Measurements from ENCODE around the gene EFNB1. TPM values are rescaled to one million over a fixed set of nuclear protein-coding genes. Genes with fewer than 3 reads are reported as not detected.
A peak's percentile ranks its signal among the peaks of the same experiment; 100 is the strongest.

Gene EFNB1
- total RNA-seq, 2 donors from 2014 or later, result 2.8 to 4.1 TPM

DNA sequence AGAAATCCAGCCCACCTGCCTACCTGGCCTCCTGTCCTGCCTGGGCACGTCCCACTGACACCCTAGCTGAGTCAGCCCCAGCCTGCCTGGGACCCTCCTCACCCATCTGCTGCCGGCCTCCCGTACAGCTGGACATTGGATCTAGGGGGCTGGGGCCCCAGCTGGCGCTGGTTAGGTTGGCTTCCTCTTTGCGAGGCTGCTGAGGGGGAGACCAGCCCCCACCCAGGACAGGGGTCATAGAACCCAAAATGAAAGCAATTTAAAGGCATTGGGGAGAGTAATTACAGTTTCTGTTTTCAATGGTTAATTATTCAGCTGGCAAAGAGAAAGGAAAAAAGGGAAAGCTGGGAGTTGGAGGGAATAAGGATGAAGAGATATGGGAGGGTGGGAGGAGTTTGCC, 15.8 kb downstream of the EFNB1 start:
- no peak overlapping the region for H3K4me3 Mint-ChIP-seq
- H3K36me3 Mint-ChIP-seq (ENCODE audit: low read depth), result peaks cover 7% of the 10 kb centered on the region
- H3K27me3 Mint-ChIP-seq, result no peaks in the 10 kb centered on the region
- no peaks in the 10 kb centered on the region for H3K9me3 Mint-ChIP-seq
- H3K4me1 Mint-ChIP-seq, result no peaks in the 10 kb centered on the region
- no peak overlapping the region for H3K27ac Mint-ChIP-seq
- no peak for ATAC-seq (replicated peaks)

GRCh38 chrX:68846536-68846935, 17.7 kb downstream of the EFNB1 start:
- Mint-ChIP-seq H3K36me3 (ENCODE audit: low read depth) (no peaks in the 10 kb centered on the region), H3K27ac (no peak overlapping the region), H3K4me3 (no peak overlapping the region), H3K9me3 (no peaks in the 10 kb centered on the region), H3K4me1 (no peaks in the 10 kb centered on the region), H3K27me3 (no peaks in the 10 kb centered on the region)
- no peak for ATAC-seq (replicated peaks)

GRCh38 chrX:68847172-68847571, 18.4 kb downstream of the EFNB1 start:
- Mint-ChIP-seq H3K27me3 (no peaks in the 10 kb centered on the region), H3K36me3 (ENCODE audit: low read depth) (no peaks in the 10 kb centered on the region)
- no peak for ATAC-seq (replicated peaks)

DNA sequence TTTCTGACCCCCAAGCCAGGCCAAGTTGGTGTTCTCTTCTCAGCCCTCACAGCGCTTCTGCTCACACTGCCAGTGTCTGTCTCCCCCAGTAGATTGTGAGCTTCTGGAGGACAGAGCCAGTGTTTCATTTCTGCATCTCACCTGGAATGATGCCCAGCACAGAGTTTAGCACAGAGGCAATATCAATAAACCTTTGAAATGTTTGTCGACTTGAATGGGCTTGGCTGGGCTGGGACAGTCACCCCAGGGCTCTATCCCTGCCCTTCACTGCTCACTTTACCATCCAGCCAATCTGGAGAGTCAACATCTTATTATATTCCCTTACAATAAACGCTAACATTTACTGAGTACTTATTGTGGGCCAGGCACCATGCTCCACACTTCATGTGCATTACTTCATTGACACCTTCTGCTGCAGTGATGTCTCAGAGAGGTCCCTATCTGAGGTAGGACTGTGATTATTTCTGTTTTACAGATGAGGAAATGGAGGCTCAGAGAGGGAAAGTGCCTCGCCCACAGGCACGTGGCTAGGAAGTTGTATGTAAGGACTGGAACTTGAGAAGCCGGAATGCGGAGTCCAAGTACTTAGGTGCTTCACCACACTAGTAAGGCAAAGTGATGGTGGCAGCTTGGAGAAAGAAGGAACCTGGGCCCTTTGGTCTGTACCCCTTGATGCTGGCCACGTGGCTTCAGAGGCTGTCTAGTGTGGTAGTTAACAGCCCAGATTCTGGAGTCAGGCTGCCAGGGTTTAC, 19.5 kb downstream of the EFNB1 start:
- no peak for ATAC-seq (replicated peaks)
- H3K4me1 Mint-ChIP-seq, result no peaks in the 10 kb centered on the region

More at GRCh38 chrX:68847172-68847571, 18.4 kb downstream of the EFNB1 start:
- Mint-ChIP-seq H3K4me1 (no peaks in the 10 kb centered on the region), H3K4me3 (no peak overlapping the region), H3K9me3 (no peaks in the 10 kb centered on the region), H3K27ac (no peak overlapping the region)

DNA sequence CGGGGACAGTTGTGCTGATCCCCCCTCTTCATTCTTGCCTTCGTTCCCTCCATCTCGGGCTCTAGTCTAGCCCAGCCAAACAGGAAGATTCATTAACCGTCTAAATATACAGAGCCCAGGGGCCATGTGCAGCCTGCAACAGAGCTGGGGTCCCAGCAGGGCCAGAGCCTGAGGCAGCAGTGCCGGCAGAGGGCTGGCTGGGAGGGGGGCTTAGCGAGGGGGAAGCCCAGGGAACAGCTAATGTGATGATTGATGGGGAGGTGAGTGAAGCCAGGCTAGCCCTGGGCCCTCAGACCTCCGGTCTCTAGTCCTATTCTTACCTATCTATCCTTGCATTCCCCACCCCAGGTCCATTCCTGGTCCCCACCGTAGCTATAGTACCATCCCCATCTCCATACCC, 22.3 kb downstream of the EFNB1 start:
- Mint-ChIP-seq H3K27ac (no peak overlapping the region), H3K27me3 (no peaks in the 10 kb centered on the region), H3K36me3 (ENCODE audit: low read depth) (no peaks in the 10 kb centered on the region), H3K4me1 (no peaks in the 10 kb centered on the region), H3K4me3 (no peak overlapping the region), H3K9me3 (no peaks in the 10 kb centered on the region)
- no peak for ATAC-seq (replicated peaks)

More for the DNA sequence above, 19.5 kb downstream of the EFNB1 start:
- no peaks in the 10 kb centered on the region for H3K9me3 Mint-ChIP-seq
- H3K36me3 Mint-ChIP-seq (ENCODE audit: low read depth), result no peaks in the 10 kb centered on the region
- no peaks in the 10 kb centered on the region for H3K27me3 Mint-ChIP-seq
- H3K27ac Mint-ChIP-seq, result no peak overlapping the region
- no peak overlapping the region for H3K4me3 Mint-ChIP-seq

DNA sequence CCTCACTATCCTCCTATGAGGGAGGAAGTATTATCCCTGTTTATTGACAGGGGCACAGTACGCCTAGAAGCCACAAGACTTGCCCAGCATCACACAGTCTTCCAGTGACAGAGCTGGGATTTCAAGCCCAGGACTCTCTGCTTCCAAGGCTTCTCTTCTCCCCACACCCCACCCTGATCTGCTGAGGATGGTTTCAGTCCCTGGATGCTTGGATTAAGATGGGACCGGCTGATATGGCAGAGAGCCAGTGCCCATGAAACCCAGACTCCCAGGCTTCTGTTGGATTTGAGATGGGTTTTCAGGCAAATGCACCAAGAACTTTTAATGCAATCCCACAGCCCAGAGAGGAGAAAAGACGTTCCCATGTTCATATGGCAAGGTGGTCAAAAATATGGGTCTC, 23.2 kb downstream of the EFNB1 start:
- H3K27ac Mint-ChIP-seq, result no peak overlapping the region
- H3K27me3 Mint-ChIP-seq, result no peaks in the 10 kb centered on the region
- no peaks in the 10 kb centered on the region for H3K4me1 Mint-ChIP-seq
- H3K4me3 Mint-ChIP-seq, result no peak overlapping the region
- no peaks in the 10 kb centered on the region for H3K9me3 Mint-ChIP-seq
- ATAC-seq (replicated peaks), result no peak
- no peaks in the 10 kb centered on the region for H3K36me3 Mint-ChIP-seq (ENCODE audit: low read depth)

- Mint-ChIP-seq H3K4me3 (no peak overlapping the region), H3K4me1 (no peaks in the 10 kb centered on the region), H3K9me3 (no peaks in the 10 kb centered on the region), H3K27ac (no peak overlapping the region), H3K36me3 (ENCODE audit: low read depth) (no peaks in the 10 kb centered on the region), H3K27me3 (no peaks in the 10 kb centered on the region)
- ATAC-seq (replicated peaks), result no peak
Observed at GRCh38 chrX:68853665-68854251, 24.9 kb downstream of the EFNB1 start.

GRCh38 chrX:68865300-68865699, 36.5 kb downstream of the EFNB1 start:
- no peak for ATAC-seq (replicated peaks)
- Mint-ChIP-seq H3K4me3 (no peak overlapping the region), H3K4me1 (peaks cover 9% of the 10 kb centered on the region), H3K27ac (no peak overlapping the region), H3K27me3 (no peaks in the 10 kb centered on the region), H3K9me3 (no peaks in the 10 kb centered on the region), H3K36me3 (ENCODE audit: low read depth) (no peaks in the 10 kb centered on the region)

GRCh38 chrX:68865926-68866325, 37.1 kb downstream of the EFNB1 start:
- H3K27ac Mint-ChIP-seq, result no peak overlapping the region
- H3K9me3 Mint-ChIP-seq, result no peaks in the 10 kb centered on the region
- no peaks in the 10 kb centered on the region for H3K36me3 Mint-ChIP-seq (ENCODE audit: low read depth)
- peaks cover 9% of the 10 kb centered on the region for H3K4me1 Mint-ChIP-seq
- no peak overlapping the region for H3K4me3 Mint-ChIP-seq
- no peak for ATAC-seq (replicated peaks)
- no peaks in the 10 kb centered on the region for H3K27me3 Mint-ChIP-seq

DNA sequence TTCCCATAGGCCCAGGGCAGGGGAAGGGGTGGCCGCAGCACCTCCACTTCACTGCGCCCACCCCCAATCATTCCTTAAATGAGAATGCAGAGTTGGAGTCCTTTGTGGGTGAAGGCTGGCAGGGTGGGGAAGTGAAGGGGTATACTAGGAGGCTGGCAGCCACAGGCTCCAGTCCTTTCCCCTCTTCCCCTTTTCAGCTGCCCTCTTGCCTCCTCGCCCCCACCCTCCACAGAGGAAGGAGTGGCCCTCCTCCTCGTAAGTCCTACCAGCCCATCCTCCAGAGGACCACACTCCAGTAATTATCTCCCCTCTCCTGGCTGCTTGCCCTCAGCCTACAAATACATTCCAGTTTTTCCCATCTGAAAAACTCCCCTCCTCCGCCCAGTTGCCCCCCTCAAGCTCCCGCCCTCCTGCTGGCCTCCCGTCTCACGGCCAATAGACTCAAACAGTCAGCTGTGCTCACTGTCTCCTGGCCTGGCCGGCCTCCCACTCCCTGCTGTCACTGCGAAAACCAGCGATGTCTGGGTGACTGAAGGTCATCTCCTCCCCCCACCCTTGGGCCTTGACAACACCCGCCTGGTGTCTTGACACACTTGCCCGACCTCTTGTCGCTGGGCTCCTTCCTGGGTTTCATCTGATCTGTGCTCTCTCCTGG, 38.8 kb downstream of the EFNB1 start:
- no peak overlapping the region for H3K27ac Mint-ChIP-seq
- peaks cover 9% of the 10 kb centered on the region for H3K4me1 Mint-ChIP-seq
- no peak overlapping the region for H3K4me3 Mint-ChIP-seq
- no peaks in the 10 kb centered on the region for H3K9me3 Mint-ChIP-seq
- H3K36me3 Mint-ChIP-seq (ENCODE audit: low read depth), result no peaks in the 10 kb centered on the region
- H3K27me3 Mint-ChIP-seq, result no peaks in the 10 kb centered on the region
- ATAC-seq (replicated peaks), result no peak

DNA sequence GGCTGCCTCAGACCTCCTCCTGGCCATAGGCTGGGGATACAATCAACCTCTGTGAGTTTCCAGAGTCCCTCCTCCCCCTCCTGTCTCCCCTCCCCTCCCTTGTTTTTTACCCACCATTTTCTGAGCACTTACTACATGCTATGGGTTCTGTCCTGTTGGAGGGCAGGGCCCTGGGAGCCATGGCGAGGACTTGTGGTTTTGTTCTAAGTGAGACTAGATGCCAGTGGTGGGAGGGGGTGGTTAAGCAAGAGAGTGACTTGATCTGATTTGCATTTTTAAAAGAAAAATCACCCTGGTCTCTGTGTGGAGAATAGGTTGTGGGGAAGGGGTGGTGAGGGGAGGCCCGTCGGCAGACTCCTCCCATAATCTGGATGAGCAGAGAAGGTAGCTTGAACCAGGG, 39.5 kb downstream of the EFNB1 start:
- Mint-ChIP-seq H3K36me3 (ENCODE audit: low read depth) (no peaks in the 10 kb centered on the region), H3K27me3 (no peaks in the 10 kb centered on the region), H3K9me3 (no peaks in the 10 kb centered on the region), H3K27ac (peak overlapping the region; percentile 58), H3K4me1 (peaks cover 9% of the 10 kb centered on the region), H3K4me3 (no peak overlapping the region)
- ATAC-seq (replicated peaks), result no peak

GRCh38 chrX:68868902-68869800, 40.3 kb downstream of the EFNB1 start:
- H3K4me3 Mint-ChIP-seq, result no peak overlapping the region
- no peaks in the 10 kb centered on the region for H3K9me3 Mint-ChIP-seq
- no peaks in the 10 kb centered on the region for H3K27me3 Mint-ChIP-seq
- ATAC-seq (replicated peaks), result peak; percentile 66
- H3K4me1 Mint-ChIP-seq, result peaks cover 9% of the 10 kb centered on the region
- no peaks in the 10 kb centered on the region for H3K36me3 Mint-ChIP-seq (ENCODE audit: low read depth)
- peak overlapping the region; percentile 58 for H3K27ac Mint-ChIP-seq

- ATAC-seq (replicated peaks), result no peak
- Mint-ChIP-seq H3K36me3 (ENCODE audit: low read depth) (no peaks in the 10 kb centered on the region), H3K27me3 (no peaks in the 10 kb centered on the region), H3K4me3 (no peak overlapping the region), H3K27ac (no peak overlapping the region), H3K9me3 (no peaks in the 10 kb centered on the region), H3K4me1 (peaks cover 9% of the 10 kb centered on the region)
Observed at GRCh38 chrX:68870357-68870756, 41.5 kb downstream of the EFNB1 start.

DNA sequence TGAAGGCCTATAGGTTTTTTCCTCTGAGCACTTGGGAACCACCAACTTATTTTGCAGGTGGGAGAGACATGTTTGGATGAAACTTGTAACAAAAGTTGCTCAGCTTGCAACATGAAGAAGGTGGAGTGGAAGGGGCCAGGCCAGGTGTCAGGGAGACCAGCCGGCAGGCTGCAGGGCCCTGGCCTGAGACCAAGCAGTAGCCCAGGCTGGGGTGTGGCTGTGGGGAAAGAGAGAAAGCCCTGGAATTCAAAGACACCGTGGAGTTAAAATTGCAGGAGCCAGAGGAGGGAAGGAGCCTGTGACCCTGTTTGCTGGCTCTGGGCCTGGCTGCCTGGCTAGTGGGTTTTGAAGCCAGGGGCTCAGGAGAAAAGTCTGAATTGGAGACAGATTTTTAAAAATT, 43.4 kb downstream of the EFNB1 start:
- no peaks in the 10 kb centered on the region for H3K36me3 Mint-ChIP-seq (ENCODE audit: low read depth)

More for the DNA sequence above, 43.4 kb downstream of the EFNB1 start:
- Mint-ChIP-seq H3K27me3 (no peaks in the 10 kb centered on the region), H3K4me1 (peaks cover 9% of the 10 kb centered on the region), H3K4me3 (no peak overlapping the region), H3K27ac (no peak overlapping the region), H3K9me3 (no peaks in the 10 kb centered on the region)
- no peak for ATAC-seq (replicated peaks)
